Caki2 (cell line): ENCODE data around the gene KRT28. TPM values are rescaled to one million over a fixed set of nuclear protein-coding genes. Genes with fewer than 3 reads are reported as not detected.
"Not testable (repeated sequence)": the region's sequence is repeated elsewhere in the genome, so short reads cannot be mapped to it uniquely, and the experiment has no call there.

Experiments used
- DNase-seq: peaks from one replicate; pipeline ENCODE4 v3.0.0-alpha.2; 2015; ENCODE audit warnings: low read depth
- in situ Hi-C: cut with HindIII; loops from 2 replicates; pipeline ENCODE4 v1.10.0; 2016; ENCODE audit warnings: low sequenced_read_pairs, low pct_unique_long_range_greater_than_20kb, mixed read lengths
- total RNA-seq: library from RNA; depleted of rRNA; stranded (reverse); fragments of >200 nt; shearing (Covaris generic); gene quantifications from 2 replicates; pipeline ENCODE4 v1.2.3, GENCODE V29; 2014; ENCODE audit warnings: low replicate concordance

KRT28 gene
- total RNA-seq, 1 experiment from 2014 or later, result not detected

DNA sequence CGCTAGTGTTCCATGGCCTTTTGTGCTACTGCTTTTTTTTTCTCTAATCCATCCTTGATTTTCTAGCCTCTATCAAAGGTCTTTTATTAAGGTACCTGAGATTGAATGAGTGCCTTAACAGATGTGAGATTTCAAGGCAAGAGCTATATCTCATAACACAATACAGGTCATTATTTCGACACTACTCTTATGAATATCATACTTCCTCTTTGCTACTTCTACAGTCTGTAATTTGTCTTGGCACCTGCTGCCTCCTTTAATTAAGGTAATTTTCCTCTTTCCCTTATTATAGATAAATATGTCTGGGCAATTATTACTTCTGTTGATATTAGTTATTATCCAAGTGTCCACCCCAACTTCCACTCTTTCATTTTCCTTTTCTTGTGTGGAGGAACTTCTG lies 5.3 kb downstream of the KRT28 start:
- in situ Hi-C loops, result no loop called here
- DNase-seq, result no peak

DNA sequence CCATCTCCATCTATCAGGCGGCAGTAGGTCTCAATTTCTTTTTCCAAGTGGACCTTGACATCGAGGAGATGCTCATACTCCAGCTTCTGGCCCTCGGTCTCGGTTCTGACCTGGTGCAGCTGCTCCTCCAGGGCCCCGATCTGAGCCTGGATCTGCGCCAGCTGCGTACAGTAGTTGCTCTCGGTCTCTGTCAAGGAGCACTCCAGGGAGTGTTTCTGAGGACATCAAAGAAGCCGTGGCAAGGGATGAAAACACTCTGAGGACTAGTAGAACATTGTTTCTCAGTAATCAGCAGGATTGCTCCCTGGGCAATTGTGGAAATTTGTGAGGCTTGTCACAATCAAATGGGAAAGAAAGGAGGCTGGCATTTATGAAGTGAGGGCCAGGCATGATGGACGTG lies 5.9 kb downstream of the KRT28 start:
- in situ Hi-C loops, result no loop called here
- no peak for DNase-seq

- in situ Hi-C loops, result no loop called here
- DNase-seq, result no peak
Observed at GRCh38 chr17:40791787-40792436, 7.8 kb downstream of the KRT28 start.

DNA sequence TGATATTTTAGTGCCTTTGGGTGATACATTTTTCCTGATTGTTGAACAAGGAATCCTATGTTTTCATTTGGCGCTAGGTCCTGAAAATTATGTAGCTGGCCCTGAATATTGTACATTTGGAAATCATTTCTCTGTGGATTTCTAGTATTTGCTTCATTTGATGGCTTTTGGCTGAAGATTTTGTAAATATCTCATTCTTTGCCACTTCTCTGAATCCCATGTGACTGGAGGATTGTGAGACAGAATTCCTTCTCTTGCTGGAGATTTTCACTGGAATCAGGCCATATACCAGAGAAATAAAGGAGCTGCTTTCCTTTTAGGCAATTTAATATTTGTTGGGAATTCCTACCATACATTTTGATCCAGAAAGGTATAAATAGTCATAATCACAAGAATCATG lies 8.6 kb downstream of the KRT28 start:
- in situ Hi-C loops, result no loop called here
- DNase-seq, result no peak

DNA sequence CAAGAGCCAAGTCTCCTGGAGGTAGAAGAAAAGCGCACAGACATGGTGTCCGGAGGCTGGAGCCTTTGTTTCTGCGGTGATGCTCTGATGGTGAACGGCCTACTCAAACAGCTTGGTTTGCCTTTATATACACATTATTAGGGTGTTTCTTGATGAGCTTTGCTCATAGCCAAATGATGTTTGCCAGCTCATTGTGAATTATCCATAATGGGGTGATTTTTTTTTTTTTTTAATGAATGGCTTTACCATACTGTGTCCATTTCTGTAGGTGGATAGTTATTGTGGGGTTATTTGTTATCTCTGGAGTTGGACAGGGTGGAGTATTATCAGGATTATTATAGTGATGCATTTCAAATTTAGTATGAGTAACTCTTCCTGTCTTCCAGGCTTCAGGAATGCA lies 17.3 kb downstream of the KRT28 start, which contains the start of gene KRT27:
Gene KRT27, minus strand, starts transcription at position 101 of the 400 bp plus-strand sequence. Its CDS starts 57 bp downstream, at position 44.
- in situ Hi-C loops, result no loop called here

GRCh38 chr17:40779181-40779909 lies 20.4 kb downstream of the KRT28 start:
- in situ Hi-C loops, result no loop called here
- DNase-seq, result no peak

More for the DNA sequence above, 17.3 kb downstream of the KRT28 start, which contains the start of gene KRT27:
- no peak for DNase-seq

DNA sequence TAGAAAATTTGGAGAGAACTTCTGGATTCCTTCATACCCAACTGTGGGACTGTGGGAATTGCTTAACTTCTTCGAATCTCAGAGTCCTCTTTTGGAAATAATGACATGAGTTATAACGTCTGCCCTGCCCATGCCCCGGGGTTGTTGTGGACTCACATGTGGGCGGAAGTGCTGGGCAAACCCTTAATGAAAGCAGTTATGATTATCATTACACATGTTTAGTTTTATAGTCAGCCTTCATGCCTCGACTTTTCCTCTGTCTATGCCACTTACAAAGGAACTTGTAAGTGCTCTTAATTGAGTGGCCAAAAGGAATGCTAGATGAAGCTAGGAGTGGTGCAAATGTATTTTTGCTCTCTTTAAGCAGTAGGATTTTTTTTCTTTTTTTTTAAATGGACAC lies 21.3 kb downstream of the KRT28 start:
- in situ Hi-C loops, result no loop called here
- no peak for DNase-seq

GRCh38 chr17:40777971-40778370 lies 21.8 kb downstream of the KRT28 start:
- DNase-seq, result no peak
- in situ Hi-C loops, result no loop called here

GRCh38 chr17:40777459-40777858 lies 22.3 kb downstream of the KRT28 start:
- no peak for DNase-seq
- in situ Hi-C loops, result no loop called here

DNA sequence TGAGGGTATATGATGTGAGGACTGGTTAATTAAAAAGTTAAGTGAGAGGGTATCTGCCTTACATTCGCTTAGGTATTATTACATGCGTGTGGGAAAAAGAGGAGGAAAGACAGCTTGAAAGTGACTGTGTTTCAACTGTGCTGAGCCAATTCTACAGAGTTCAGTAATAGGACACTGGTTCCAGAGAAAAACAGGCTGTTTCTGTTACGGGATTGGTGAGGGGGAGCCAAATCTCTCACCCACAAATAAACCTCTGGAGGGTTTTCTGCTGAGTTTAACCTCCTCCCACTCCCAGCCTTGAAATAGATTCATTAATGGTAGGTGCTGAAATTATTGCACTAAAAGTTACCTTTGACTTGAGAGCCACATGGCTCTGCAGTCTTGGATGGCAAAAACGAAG lies 23.8 kb downstream of the KRT28 start:
- in situ Hi-C loops, result no loop called here
- no peak for DNase-seq

- in situ Hi-C loops, result no loop called here
- no peak for DNase-seq
Observed at GRCh38 chr17:40772101-40772500, 27.7 kb downstream of the KRT28 start, which contains the start of gene KRT26. Gene KRT26, minus strand, starts transcription at chr17:40772201. Its CDS starts 88 bp downstream, at chr17:40772113.

- DNase-seq, result no peak
- in situ Hi-C loops, result no loop called here
Observed at GRCh38 chr17:40765657-40766056, 34.1 kb downstream of the KRT28 start.

DNA sequence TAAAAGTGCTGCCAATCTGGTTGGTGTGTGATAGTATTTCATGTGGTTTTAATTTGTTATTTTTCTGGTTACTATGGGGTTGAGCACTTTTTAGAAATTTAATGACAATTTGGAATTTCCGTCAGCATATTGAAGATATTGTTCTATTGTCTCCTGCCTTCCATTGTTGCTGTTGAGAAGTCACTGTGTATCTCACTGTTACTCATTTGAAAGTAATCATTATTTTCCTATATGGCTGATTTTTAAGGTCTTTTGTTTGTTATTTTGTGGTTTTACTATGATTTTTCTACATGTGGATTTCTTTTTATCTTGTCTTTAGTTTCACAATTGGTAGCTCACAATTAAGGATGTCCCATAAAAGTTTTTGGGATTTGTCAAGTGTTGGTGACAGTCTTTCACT lies 36.0 kb downstream of the KRT28 start:
- in situ Hi-C loops, result no loop called here
- no peak for DNase-seq

DNA sequence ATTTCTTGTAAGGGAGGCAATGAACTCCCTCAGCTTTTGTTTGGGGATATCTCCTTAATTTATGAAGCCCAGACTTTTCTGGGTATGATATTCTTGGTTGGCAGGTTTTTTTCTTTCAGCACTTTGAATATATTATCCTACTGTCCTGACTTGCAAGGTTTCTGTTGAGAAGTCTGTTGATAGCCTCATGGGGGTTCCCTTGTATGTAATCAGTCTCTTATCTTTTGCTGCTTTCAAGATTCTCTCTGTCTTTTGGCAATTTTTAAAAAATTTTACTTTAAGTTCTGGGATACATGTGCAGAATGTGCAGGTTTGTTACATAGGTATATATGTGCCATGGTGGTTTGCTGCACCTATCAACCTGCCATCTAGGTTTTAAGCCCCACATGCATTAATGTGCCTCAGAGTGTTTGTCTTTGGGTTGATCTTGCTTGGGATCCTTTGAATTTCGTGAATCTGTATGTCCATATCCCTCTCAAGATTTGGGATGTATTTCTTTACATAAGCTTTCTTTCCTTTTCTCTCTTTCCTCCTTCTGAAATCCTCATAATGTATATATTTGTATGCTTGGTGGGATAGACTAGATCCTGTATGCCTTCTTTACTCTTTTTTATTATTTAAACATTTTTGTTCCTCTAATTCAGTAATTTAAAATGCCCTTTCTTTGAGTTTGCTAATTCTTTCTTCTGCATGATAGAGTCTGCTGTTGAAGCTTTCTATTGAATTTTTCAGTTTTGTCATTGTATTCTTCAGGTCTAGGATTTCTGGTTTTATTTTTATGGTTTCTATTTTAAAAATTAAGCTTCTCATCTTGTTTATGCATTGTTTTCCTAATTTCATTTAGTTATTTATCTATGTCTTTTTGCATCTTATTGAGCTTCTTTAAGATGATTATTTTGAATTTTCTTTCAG lies 39.4 kb downstream of the KRT28 start:
- in situ Hi-C loops, result no loop called here
- DNase-seq, result peak; percentile 8

DNA sequence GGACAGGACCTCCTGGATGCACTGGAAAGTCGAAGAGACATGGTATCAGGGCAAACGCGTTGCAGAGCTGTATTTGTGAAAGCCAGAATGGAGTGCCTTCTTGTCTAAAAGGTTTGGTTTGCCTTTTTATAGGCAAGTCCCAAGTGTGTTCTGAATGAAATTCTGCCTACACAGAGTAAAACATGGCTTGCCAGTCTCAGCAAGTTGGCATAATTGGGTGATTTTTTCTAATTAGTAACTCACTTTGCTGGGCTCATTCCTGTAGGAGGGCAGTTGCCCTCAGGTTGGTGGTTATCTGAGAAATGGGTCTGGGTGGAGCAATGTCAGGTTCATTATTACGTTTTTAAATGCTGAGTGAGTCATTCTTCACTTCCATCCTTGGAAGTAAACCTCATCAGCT lies 44.5 kb downstream of the KRT28 start, which contains the start of gene KRT25:
Gene KRT25, minus strand, starts transcription at position 101 of the 400 bp plus-strand sequence. Its CDS starts 60 bp downstream, at position 41.
- no peak for DNase-seq
- in situ Hi-C loops, result no loop called here

GRCh38 chr17:40753804-40754203 lies 46.0 kb downstream of the KRT28 start:
- DNase-seq, result no peak
- in situ Hi-C loops, result no loop called here

GRCh38 chr17:40751065-40751464 lies 48.7 kb downstream of the KRT28 start:
- no peak for DNase-seq
- in situ Hi-C loops, result no loop called here

DNA sequence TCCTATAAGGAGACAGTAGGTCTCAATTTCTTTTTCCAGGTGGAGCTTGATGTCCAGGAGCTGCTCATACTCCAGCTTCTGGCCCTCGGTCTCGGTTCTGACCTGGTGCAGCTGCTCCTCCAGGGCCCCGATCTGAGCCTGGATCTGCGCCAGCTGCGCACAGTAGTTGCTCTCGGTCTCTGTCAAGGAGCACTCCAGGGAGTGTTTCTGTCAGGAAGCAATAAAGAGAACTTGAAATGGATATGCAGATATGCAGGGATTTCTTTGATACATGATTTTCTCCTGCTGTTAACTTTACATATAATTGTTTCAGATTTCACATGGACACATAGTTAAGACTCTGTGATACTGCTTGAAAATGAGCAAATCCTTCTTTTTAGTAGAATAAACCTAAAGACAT lies 49.4 kb downstream of the KRT28 start:
- no peak for DNase-seq
- in situ Hi-C loops, result no loop called here

GRCh38 chr17:40748666-40749065 lies 51.1 kb downstream of the KRT28 start:
- DNase-seq, in situ Hi-C loops: not testable (repeated sequence)
